Measurements from ENCODE around the gene PSMD5.
"Not testable (repeated sequence)": the region's sequence is repeated elsewhere in the genome, so short reads cannot be mapped to it uniquely, and the experiment has no call there.

PSMD5 gene

DNA sequence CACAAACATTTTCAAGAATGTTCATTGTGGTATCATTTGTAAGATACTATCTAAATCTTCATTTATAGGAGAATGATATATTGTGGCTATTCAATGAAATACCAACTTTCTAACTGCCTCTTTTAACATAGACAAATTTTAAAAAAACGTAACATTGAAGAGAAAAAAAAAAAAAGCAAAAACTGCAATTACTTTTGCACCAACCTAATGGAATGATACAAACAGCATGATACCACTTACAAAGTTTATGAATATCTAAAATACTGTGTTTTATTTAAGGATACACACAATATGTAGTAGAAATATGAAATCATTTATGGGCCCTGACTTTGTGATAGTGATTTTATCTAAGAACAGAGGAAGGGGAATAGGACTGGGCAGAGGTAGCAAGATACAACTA is 24.1 kb downstream of the PSMD5 start:
- Histone ChIP-seq H3K4me3 (ENCODE audit: low read length in 2 of 2) (no peak overlapping the region), H3K9me3 (ENCODE audit: control insufficient read depth in 2 of 2, low read length in 2 of 2) (no peaks in the 10 kb centered on the region), H3K27me3 (ENCODE audit: control insufficient read depth in 2 of 2, insufficient read depth in 2 of 2, low read length in 2 of 2) (no peaks in the 10 kb centered on the region), H3K9ac (ENCODE audit: low read depth in 1 of 2, low read length in 2 of 2) (no peak overlapping the region), H3K36me3 (ENCODE audit: control insufficient read depth in 2 of 2, insufficient read depth in 2 of 2, low read length in 2 of 2) (peaks cover 33 to 40% of the 10 kb centered on the region in 2 donors), H3K27ac (ENCODE audit: low read depth in 2 of 2, low read length in 2 of 2) (no peak overlapping the region), H3K4me1 (ENCODE audit: control insufficient read depth in 2 of 2, insufficient read depth in 2 of 2, low read length in 2 of 2) (no peaks in the 10 kb centered on the region)

DNA sequence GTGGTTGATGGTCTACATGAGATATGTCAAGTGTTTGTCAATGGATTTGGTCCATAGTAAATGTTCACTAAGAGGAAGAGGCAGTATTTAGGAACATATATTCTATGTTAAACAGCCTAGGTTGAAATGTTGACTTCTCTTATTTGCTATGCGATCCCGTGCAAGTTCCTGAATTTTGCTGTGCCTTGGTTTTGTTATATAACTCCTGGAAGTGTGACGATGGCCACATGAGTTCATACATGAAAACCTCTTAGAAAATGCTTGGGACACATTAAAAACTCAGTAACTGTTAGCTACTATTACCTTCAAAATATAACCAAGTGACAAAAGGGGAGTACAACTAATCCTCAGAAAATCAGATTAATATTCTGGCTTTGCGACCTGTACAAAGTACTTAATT is 27.6 kb downstream of the PSMD5 start:
- Histone ChIP-seq H3K4me1 (ENCODE audit: control insufficient read depth in 2 of 2, insufficient read depth in 2 of 2, low read length in 2 of 2) (no peaks in the 10 kb centered on the region), H3K9ac (ENCODE audit: low read depth in 1 of 2, low read length in 2 of 2) (no peak overlapping the region), H3K4me3 (ENCODE audit: low read length in 2 of 2) (no peak overlapping the region), H3K9me3 (ENCODE audit: control insufficient read depth in 2 of 2, low read length in 2 of 2) (no peaks in the 10 kb centered on the region), H3K27ac (ENCODE audit: low read depth in 2 of 2, low read length in 2 of 2) (no peak overlapping the region), H3K27me3 (ENCODE audit: control insufficient read depth in 2 of 2, insufficient read depth in 2 of 2, low read length in 2 of 2) (no peaks in the 10 kb centered on the region), H3K36me3 (ENCODE audit: control insufficient read depth in 2 of 2, insufficient read depth in 2 of 2, low read length in 2 of 2) (peaks cover 17 to 19% of the 10 kb centered on the region in 2 donors)

DNA sequence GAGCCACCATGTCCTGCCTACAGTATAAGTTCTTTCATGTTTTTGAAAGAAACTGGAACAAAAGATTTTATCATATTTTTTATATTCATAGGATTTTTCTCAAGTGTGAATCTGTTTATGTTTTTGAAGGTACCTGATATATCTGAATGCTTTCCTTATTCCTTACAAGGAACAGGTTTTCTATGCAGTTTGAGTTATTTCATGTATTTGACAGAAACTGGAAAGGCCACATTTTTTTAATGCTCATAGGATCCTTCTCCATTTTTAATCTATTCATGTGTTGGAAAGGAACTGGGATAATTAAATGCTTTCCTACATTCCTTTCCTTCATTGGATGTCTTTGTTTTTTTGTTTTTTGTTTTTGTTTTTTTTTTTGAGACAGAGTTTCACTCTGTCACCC is 33.8 kb downstream of the PSMD5 start:
- H3K9ac ChIP-seq (ENCODE audit: low read depth in 1 of 2, low read length in 2 of 2): no peak overlapping the region
- no peaks in the 10 kb centered on the region for H3K27me3 ChIP-seq (ENCODE audit: control insufficient read depth in 2 of 2, insufficient read depth in 2 of 2, low read length in 2 of 2)
- H3K9me3 ChIP-seq (ENCODE audit: control insufficient read depth in 2 of 2, low read length in 2 of 2): peaks cover 2 to 8% of the 10 kb centered on the region in 2 donors
- H3K36me3 ChIP-seq (ENCODE audit: control insufficient read depth in 2 of 2, insufficient read depth in 2 of 2, low read length in 2 of 2): no peaks in the 10 kb centered on the region
- no peak overlapping the region for H3K4me3 ChIP-seq (ENCODE audit: low read length in 2 of 2)
- no peaks in the 10 kb centered on the region for H3K4me1 ChIP-seq (ENCODE audit: control insufficient read depth in 2 of 2, insufficient read depth in 2 of 2, low read length in 2 of 2)
- no peak overlapping the region for H3K27ac ChIP-seq (ENCODE audit: low read depth in 2 of 2, low read length in 2 of 2)

DNA sequence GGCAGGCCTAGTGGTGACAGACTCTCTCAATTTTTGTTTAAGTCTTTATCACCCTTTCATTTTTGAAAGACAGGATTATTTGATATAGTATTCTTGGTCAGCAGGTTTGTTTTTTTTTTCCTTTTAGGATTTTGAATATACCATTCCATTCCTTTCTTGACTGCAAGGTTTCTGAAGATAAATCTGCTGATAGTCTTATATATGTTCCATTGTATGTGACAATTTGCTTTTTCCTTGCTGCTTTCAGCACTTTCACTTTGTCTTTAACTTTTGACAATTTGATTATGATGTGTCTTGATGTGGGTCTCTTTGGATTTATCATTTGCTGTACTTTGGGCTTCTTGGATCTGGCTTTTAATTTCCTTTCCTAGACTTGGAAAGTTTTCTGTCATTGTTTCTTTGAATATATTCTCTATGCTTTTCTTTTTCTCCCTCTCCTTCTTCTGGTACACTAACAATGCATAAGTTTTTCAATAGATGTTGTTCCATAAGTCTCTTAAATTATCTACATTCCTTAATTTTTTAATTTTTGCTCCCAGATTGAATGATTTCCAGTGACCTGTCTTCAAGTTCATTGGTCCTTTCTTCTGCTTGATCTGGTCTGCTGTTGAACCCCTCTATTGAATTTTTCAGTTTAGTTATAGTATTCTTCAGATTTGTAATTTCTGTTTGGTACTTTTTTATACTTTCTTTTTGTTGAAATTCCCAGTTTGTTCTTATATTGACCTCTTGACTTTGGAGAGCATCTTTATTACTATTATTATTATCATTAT is 34.9 kb downstream of the PSMD5 start:
- no peaks in the 10 kb centered on the region for H3K4me1 ChIP-seq (ENCODE audit: control insufficient read depth in 2 of 2, insufficient read depth in 2 of 2, low read length in 2 of 2)
- no peak overlapping the region for H3K27ac ChIP-seq (ENCODE audit: low read depth in 2 of 2, low read length in 2 of 2)
- no peak overlapping the region for H3K9ac ChIP-seq (ENCODE audit: low read depth in 1 of 2, low read length in 2 of 2)
- peaks cover 2 to 8% of the 10 kb centered on the region in 2 donors for H3K9me3 ChIP-seq (ENCODE audit: control insufficient read depth in 2 of 2, low read length in 2 of 2)
- H3K27me3 ChIP-seq (ENCODE audit: control insufficient read depth in 2 of 2, insufficient read depth in 2 of 2, low read length in 2 of 2): no peaks in the 10 kb centered on the region
- H3K36me3 ChIP-seq (ENCODE audit: control insufficient read depth in 2 of 2, insufficient read depth in 2 of 2, low read length in 2 of 2): no peaks in the 10 kb centered on the region
- no peak overlapping the region for H3K4me3 ChIP-seq (ENCODE audit: low read length in 2 of 2)

DNA sequence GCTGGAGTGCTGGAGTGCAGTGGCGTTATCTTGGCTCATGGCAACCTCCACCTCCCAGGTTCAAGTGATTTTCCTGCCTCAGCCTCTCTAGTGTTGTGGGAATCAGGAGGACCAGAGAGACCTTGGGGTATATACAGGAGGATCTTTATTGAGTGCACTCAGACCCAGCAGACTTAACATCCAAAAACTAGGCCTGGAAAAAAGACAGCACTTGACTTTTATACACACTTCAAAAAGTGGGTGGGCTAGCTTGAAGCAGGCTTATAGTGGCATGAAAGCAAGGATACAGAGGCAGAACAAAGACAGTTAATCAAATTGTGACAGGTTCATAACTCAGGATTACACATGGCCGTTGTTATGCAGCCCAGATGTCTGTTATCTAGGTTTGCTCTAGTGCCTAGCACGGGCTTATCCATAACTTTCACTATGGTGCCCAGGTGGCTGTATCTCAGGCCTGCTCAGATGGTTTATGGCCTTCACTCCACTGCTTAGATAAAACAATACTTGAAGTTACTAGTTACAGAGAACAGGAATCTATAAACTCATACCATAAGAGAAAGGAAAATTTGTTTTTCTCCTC is 37.8 kb downstream of the PSMD5 start:
- H3K36me3 ChIP-seq (ENCODE audit: control insufficient read depth in 2 of 2, insufficient read depth in 2 of 2, low read length in 2 of 2); H3K27ac ChIP-seq (ENCODE audit: low read depth in 2 of 2, low read length in 2 of 2); H3K4me3 ChIP-seq (ENCODE audit: low read length in 2 of 2); H3K9me3 ChIP-seq (ENCODE audit: control insufficient read depth in 2 of 2, low read length in 2 of 2); H3K27me3 ChIP-seq (ENCODE audit: control insufficient read depth in 2 of 2, insufficient read depth in 2 of 2, low read length in 2 of 2); H3K4me1 ChIP-seq (ENCODE audit: control insufficient read depth in 2 of 2, insufficient read depth in 2 of 2, low read length in 2 of 2); H3K9ac ChIP-seq (ENCODE audit: low read depth in 1 of 2, low read length in 2 of 2): not testable (repeated sequence)

DNA sequence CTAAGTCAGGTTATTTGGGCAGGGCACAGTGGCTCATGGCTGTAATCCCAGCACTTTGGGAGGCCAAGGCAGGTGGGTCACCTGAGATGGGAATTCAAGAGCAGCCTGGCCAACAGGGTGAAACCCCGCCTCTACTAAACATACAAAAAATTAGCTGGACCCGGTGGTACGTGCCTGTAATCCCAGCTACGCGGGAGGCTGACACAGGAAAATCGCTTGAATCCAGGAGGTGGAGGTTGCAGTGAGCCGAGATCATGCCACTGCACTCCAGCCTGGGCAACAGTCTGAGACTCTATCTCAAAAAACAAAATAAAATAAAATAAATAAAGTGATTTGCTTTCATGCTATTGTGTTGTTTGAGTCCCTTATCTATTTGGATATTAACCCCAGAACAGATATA is 41.3 kb downstream of the PSMD5 start:
- no peaks in the 10 kb centered on the region for H3K36me3 ChIP-seq (ENCODE audit: control insufficient read depth in 2 of 2, insufficient read depth in 2 of 2, low read length in 2 of 2)
- no peaks in the 10 kb centered on the region for H3K4me1 ChIP-seq (ENCODE audit: control insufficient read depth in 2 of 2, insufficient read depth in 2 of 2, low read length in 2 of 2)
- H3K9me3 ChIP-seq (ENCODE audit: control insufficient read depth in 2 of 2, low read length in 2 of 2): no peaks in the 10 kb centered on the region
- no peak overlapping the region for H3K9ac ChIP-seq (ENCODE audit: low read depth in 1 of 2, low read length in 2 of 2)
- no peaks in the 10 kb centered on the region for H3K27me3 ChIP-seq (ENCODE audit: control insufficient read depth in 2 of 2, insufficient read depth in 2 of 2, low read length in 2 of 2)
- H3K27ac ChIP-seq (ENCODE audit: low read depth in 2 of 2, low read length in 2 of 2): no peak overlapping the region
- H3K4me3 ChIP-seq (ENCODE audit: low read length in 2 of 2): no peak overlapping the region

DNA sequence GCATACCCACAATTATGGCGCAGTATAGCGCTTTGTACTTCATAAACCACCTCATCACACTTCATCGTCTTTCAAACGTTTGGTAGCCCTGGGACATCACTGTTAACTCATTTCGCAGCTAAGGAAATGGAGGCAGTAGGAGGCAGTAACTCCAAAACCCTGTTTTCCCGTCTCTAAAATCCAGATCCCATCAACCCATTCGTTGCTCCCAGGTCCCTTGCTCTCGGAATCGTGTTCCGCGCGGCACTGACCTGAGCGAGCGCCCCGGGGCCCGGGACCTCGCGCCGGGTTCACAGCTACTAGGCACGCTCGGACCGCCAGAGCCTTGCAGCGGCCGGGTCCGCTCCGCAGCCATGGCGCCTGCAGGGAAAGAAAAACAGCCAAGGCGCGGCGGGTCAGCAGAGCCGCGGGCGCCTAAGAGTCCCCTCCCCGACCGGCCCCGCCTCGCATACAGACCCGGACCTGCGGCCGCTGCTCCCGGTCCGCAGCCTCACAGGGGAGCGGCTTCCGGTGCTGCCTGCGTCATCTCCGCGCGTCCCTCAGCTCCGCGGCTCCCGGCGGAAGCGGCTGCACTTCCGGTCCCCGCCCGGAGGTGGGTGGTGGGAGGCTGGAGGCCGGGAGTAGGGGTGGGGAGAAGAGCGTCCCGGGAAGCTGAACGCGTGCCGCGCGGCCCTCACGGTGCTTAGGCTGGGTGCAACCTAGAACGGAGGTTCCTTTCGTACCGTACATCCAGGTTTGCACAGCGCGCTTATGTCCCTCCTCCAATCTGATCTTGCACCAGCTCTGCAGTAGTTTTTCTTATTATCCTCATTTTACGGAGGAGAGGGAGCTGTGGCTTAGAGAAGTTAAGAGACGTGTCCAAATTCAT is 49.6 kb downstream of the PSMD5 start, which contains the start of gene FBXW2:
Gene FBXW2 (minus strand): TSS at position 519 of the 868 bp plus-strand sequence. CDS start 5,158 bp downstream, outside the sequence.
- H3K27me3 ChIP-seq (ENCODE audit: control insufficient read depth in 2 of 2, insufficient read depth in 2 of 2, low read length in 2 of 2): no peaks in the 10 kb centered on the region
- H3K27ac ChIP-seq (ENCODE audit: low read depth in 2 of 2, low read length in 2 of 2): peak within 1 kb of the TSS; percentile 87 to 89
- H3K4me3 ChIP-seq (ENCODE audit: low read length in 2 of 2): peak within 1 kb of the TSS; percentile 94 to 97
- peaks cover 16 to 24% of the 10 kb centered on the region in 2 donors for H3K4me1 ChIP-seq (ENCODE audit: control insufficient read depth in 2 of 2, insufficient read depth in 2 of 2, low read length in 2 of 2)
- peaks cover 2 to 6% of the 10 kb centered on the region in 2 donors for H3K36me3 ChIP-seq (ENCODE audit: control insufficient read depth in 2 of 2, insufficient read depth in 2 of 2, low read length in 2 of 2)
- H3K9me3 ChIP-seq (ENCODE audit: control insufficient read depth in 2 of 2, low read length in 2 of 2): no peaks in the 10 kb centered on the region
- H3K9ac ChIP-seq (ENCODE audit: low read depth in 1 of 2, low read length in 2 of 2): peak within 1 kb of the TSS; percentile 94 to 95

DNA sequence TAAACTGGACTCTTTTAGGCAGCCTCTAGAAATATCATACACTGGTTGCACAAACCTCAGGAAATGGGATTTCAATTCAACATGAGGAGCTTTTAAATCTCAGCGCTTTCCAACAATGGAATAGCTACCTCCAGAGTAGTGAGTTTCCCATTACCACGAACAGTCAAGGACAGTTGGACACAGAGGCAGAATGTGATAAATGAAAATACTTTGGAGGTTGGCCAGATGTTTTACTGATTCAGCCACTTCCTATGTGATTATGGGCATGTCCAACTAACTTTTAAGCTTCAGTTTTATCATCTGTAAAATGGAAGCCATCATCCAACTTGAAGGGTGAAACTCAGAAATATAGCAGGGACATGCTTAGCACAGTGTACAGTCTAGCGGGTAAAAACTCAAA is 51.6 kb downstream of the PSMD5 start:
- H3K27ac ChIP-seq (ENCODE audit: low read depth in 2 of 2, low read length in 2 of 2): no peak overlapping the region
- no peaks in the 10 kb centered on the region for H3K27me3 ChIP-seq (ENCODE audit: control insufficient read depth in 2 of 2, insufficient read depth in 2 of 2, low read length in 2 of 2)
- peaks cover 16 to 24% of the 10 kb centered on the region in 2 donors for H3K4me1 ChIP-seq (ENCODE audit: control insufficient read depth in 2 of 2, insufficient read depth in 2 of 2, low read length in 2 of 2)
- no peak overlapping the region for H3K4me3 ChIP-seq (ENCODE audit: low read length in 2 of 2)
- H3K9ac ChIP-seq (ENCODE audit: low read depth in 1 of 2, low read length in 2 of 2): peak overlapping the region in 1 of 2 donors; percentile 20
- H3K36me3 ChIP-seq (ENCODE audit: control insufficient read depth in 2 of 2, insufficient read depth in 2 of 2, low read length in 2 of 2): peaks cover 13 to 14% of the 10 kb centered on the region in 2 donors
- H3K9me3 ChIP-seq (ENCODE audit: control insufficient read depth in 2 of 2, low read length in 2 of 2): no peaks in the 10 kb centered on the region

DNA sequence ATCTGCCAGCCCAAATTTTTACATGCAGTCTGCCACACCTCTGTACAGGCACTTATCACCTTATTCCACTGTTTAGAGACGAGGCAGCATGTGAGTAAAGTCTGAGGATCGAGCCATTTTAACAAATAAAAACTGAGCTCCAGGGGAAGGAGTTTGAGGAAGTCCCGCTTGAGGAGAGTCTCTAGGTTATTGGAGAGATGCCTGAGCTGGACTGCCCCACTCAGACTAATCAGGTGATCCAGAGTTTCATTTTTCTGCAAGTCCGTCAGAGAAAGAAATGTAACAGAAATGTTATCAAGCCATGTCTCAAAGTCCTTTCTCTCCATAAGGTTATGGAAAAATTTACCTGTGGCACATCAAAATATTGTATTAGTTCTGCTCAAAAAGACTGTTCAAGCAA is 54.8 kb downstream of the PSMD5 start:
- no peak overlapping the region for H3K27ac ChIP-seq (ENCODE audit: low read depth in 2 of 2, low read length in 2 of 2)
- no peaks in the 10 kb centered on the region for H3K27me3 ChIP-seq (ENCODE audit: control insufficient read depth in 2 of 2, insufficient read depth in 2 of 2, low read length in 2 of 2)

DNA sequence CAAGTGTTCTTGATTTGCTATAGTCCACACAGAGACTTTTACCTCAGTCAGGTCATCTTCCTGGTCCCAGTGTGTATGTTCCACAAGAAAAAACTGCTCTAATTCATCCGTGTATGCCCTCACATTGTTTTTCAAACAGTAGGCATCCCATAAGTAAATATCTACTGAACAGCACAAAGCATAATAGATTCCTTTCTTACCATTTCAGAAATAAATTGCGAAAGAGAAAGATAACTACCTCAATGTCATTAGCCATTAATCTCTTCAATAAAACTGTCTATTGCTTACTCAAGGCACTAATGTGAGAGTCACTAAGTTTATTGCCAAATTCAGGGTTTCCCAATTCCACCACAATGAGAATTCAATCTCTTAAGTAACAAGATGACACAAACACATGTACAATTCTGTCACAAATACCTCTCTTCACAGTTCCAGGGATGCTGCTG is 59.1 kb downstream of the PSMD5 start:
- H3K4me3 ChIP-seq (ENCODE audit: low read length in 2 of 2): no peak overlapping the region
- no peaks in the 10 kb centered on the region for H3K27me3 ChIP-seq (ENCODE audit: control insufficient read depth in 2 of 2, insufficient read depth in 2 of 2, low read length in 2 of 2)
- no peak overlapping the region for H3K9ac ChIP-seq (ENCODE audit: low read depth in 1 of 2, low read length in 2 of 2)
- H3K36me3 ChIP-seq (ENCODE audit: control insufficient read depth in 2 of 2, insufficient read depth in 2 of 2, low read length in 2 of 2): peaks cover 12 to 23% of the 10 kb centered on the region in 2 donors
- no peaks in the 10 kb centered on the region for H3K4me1 ChIP-seq (ENCODE audit: control insufficient read depth in 2 of 2, insufficient read depth in 2 of 2, low read length in 2 of 2)
- no peak overlapping the region for H3K27ac ChIP-seq (ENCODE audit: low read depth in 2 of 2, low read length in 2 of 2)
- no peaks in the 10 kb centered on the region for H3K9me3 ChIP-seq (ENCODE audit: control insufficient read depth in 2 of 2, low read length in 2 of 2)

More for the DNA sequence above, 54.8 kb downstream of the PSMD5 start:
- no peak overlapping the region for H3K9ac ChIP-seq (ENCODE audit: low read depth in 1 of 2, low read length in 2 of 2)
- H3K4me1 ChIP-seq (ENCODE audit: control insufficient read depth in 2 of 2, insufficient read depth in 2 of 2, low read length in 2 of 2): peaks cover 10 to 18% of the 10 kb centered on the region in 2 donors
- no peak overlapping the region for H3K4me3 ChIP-seq (ENCODE audit: low read length in 2 of 2)
- H3K9me3 ChIP-seq (ENCODE audit: control insufficient read depth in 2 of 2, low read length in 2 of 2): no peaks in the 10 kb centered on the region
- peaks cover 13 to 17% of the 10 kb centered on the region in 2 donors for H3K36me3 ChIP-seq (ENCODE audit: control insufficient read depth in 2 of 2, insufficient read depth in 2 of 2, low read length in 2 of 2)

All from mucosa of rectum (tissue), 2 donors.